CD4-positive, alpha-beta T cell treated with Interleukin-4 for 1 hour (primary cell): ENCODE results near the gene CHRNA7.
"Not testable (repeated sequence)": the region's sequence is repeated elsewhere in the genome, so short reads cannot be mapped to it uniquely, and the experiment has no call there.

Experiments used
- DNase-seq, 2 donors: peaks; one replicate each; pipeline ENCODE4 v3.0.0-alpha.2; 2020 to 2022

CHRNA7 gene

GRCh38 chr15:32196206-32196605 lies 165.9 kb downstream of the CHRNA7 start:
- DNase-seq, result not testable (repeated sequence)

GRCh38 chr15:32198938-32199337 lies 168.6 kb downstream of the CHRNA7 start:
- DNase-seq, result not testable (repeated sequence)

- DNase-seq, result not testable (repeated sequence)
Observed at GRCh38 chr15:32209081-32209480, 178.8 kb downstream of the CHRNA7 start.

- DNase-seq, result no peak
Observed at GRCh38 chr15:32218666-32219065, 188.4 kb downstream of the CHRNA7 start.
